ENCODE measurements around the gene GALNT5. TPM values are rescaled to one million over a fixed set of nuclear protein-coding genes. Genes with fewer than 3 reads are reported as not detected.

Gene GALNT5
- total RNA-seq, 1 donor from 2014 or later = 1.7 TPM

DNA sequence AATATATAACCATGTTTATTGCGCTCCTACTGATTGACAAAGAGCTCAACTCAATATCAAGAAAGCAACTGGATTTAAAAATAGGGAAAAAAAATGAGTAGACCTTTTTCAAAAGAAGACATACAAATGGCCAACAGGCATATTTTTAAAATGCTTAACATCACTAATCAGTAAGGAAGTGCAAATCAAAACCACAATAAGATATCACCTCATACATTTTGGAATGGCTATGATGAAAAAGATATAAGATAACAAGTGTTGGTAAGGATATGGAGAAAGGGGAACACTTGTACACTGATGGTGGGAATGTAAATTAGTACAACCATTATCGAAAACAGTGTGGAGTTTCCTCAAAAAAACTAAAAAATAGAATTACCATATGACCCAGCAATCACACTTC is 5.6 kb upstream of the GALNT5 start:
- DNase-seq (ENCODE audit: extremely low spot score, unreplicated experiment) = no peak
- TF ChIP-seq, protein P1, sequence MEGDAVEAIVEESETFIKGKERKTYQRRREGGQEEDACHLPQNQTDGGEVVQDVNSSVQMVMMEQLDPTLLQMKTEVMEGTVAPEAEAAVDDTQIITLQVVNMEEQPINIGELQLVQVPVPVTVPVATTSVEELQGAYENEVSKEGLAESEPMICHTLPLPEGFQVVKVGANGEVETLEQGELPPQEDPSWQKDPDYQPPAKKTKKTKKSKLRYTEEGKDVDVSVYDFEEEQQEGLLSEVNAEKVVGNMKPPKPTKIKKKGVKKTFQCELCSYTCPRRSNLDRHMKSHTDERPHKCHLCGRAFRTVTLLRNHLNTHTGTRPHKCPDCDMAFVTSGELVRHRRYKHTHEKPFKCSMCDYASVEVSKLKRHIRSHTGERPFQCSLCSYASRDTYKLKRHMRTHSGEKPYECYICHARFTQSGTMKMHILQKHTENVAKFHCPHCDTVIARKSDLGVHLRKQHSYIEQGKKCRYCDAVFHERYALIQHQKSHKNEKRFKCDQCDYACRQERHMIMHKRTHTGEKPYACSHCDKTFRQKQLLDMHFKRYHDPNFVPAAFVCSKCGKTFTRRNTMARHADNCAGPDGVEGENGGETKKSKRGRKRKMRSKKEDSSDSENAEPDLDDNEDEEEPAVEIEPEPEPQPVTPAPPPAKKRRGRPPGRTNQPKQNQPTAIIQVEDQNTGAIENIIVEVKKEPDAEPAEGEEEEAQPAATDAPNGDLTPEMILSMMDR (conservative IDR thresholded peaks at IDR 0.05) = no peak
- H3K9me3 Mint-ChIP-seq = no peaks in the 10 kb centered on the region
- no peaks in the 10 kb centered on the region for H3K36me3 Mint-ChIP-seq
- no peaks in the 10 kb centered on the region for H3K27me3 Mint-ChIP-seq
- no peak overlapping the region for H3K27ac Mint-ChIP-seq
- no peak overlapping the region for H3K4me3 Mint-ChIP-seq
- peaks cover under 1% of the 10 kb centered on the region for H3K4me1 Mint-ChIP-seq (ENCODE audit: unreplicated experiment)

DNA sequence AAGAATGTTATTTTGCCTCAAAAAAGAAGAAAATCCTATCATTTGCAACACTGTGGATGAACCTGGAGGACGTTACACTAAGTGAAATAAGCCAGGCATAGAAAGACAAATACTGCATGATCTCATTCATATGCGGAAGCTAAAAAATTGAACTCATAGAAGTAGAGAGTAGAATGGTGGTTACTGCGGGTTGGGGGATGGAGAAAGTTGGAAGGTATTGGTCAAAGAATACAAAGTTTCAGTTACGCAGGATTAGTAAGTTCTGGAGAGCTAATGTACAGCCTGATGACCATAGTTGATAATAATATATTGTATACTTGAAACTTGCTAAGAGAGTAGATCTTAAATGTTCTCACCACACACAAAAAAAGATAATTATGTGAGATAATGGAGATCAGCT is 5.0 kb upstream of the GALNT5 start:
- no peak for DNase-seq (ENCODE audit: extremely low spot score, unreplicated experiment)
- Mint-ChIP-seq H3K27ac (no peak overlapping the region), H3K4me1 (ENCODE audit: unreplicated experiment) (peaks cover 4% of the 10 kb centered on the region), H3K4me3 (no peak overlapping the region), H3K36me3 (no peaks in the 10 kb centered on the region), H3K27me3 (no peaks in the 10 kb centered on the region), H3K9me3 (no peaks in the 10 kb centered on the region)
- TF ChIP-seq, protein P1 (conservative IDR thresholded peaks at IDR 0.05) = no peak

DNA sequence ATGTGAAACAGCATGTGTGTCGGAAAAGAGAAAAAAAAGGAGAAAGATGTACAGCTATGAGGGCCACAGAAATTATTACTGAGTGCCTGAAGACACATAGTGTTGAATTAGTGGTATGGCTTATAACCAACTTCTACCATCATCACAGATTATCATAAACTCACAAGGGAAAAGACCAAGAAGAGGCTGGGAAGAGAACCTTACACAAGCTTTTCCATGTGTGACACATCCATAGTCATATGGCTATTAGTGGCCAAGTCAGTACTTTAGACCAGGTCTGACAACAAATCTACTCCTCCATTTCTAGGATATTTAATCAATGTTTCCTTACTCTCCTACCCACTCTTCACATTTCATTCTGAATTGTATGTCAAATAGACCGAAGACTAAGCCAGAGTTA is 3.5 kb upstream of the GALNT5 start:
- no peak for DNase-seq (ENCODE audit: extremely low spot score, unreplicated experiment)
- Mint-ChIP-seq H3K36me3 (no peaks in the 10 kb centered on the region), H3K4me1 (ENCODE audit: unreplicated experiment) (peaks cover 16% of the 10 kb centered on the region), H3K27me3 (no peaks in the 10 kb centered on the region), H3K9me3 (no peaks in the 10 kb centered on the region), H3K27ac (no peak overlapping the region), H3K4me3 (no peak overlapping the region)
- TF ChIP-seq, protein P1 (conservative IDR thresholded peaks at IDR 0.05) = no peak

DNA sequence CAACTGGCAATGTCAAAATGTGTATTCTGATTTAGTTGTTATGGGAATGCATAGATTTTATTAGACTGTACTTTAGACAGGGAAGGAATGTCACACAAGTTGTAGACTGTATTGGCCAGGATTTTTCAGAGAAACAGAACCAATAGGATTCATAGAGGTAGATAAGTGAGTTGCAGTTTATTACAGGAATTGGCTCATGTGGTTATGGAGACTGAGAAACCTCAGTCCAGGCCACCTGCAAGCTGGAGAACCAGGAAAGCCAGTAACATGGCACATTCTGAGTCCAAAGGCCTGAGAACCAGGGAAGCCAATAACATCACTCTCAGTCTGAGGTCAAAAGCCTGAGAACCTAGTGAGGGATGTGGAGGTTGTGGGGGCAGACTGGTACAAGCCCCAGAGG is 1.8 kb upstream of the GALNT5 start:
- Mint-ChIP-seq H3K27ac (no peak overlapping the region), H3K36me3 (no peaks in the 10 kb centered on the region), H3K4me1 (ENCODE audit: unreplicated experiment) (peaks cover 21% of the 10 kb centered on the region), H3K4me3 (no peak overlapping the region), H3K9me3 (no peaks in the 10 kb centered on the region), H3K27me3 (no peaks in the 10 kb centered on the region)
- TF ChIP-seq, protein P1 (conservative IDR thresholded peaks at IDR 0.05) = no peak
- DNase-seq (ENCODE audit: extremely low spot score, unreplicated experiment) = no peak

DNA sequence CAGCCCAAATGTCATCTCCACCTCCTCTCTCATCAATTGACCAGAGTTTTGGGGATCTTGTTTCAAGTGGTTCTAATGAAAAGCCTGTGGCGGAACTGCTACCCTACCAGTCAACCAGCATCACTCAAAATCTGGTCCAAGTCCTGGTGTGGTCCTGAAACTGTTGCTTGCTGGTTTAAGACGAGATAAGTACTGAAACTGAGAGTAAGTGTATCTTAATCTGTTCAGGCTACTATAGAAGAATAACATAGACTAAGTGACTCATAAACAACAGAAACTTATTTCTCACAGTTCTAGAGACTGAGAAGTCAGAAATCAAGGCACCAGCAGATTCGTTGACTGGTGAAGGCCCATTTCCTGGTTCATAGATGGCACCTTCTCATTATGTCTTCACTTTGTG is 879 bp upstream of the GALNT5 start:
- H3K4me1 Mint-ChIP-seq (ENCODE audit: unreplicated experiment) = peaks cover 28% of the 10 kb centered on the region
- no peak overlapping the region for H3K4me3 Mint-ChIP-seq
- DNase-seq (ENCODE audit: extremely low spot score, unreplicated experiment) = no peak
- no peaks in the 10 kb centered on the region for H3K36me3 Mint-ChIP-seq
- TF ChIP-seq, protein P1 (conservative IDR thresholded peaks at IDR 0.05) = no peak
- no peak overlapping the region for H3K27ac Mint-ChIP-seq
- H3K27me3 Mint-ChIP-seq = no peaks in the 10 kb centered on the region
- no peaks in the 10 kb centered on the region for H3K9me3 Mint-ChIP-seq

Data from type B pancreatic cell (in vitro differentiated cells).